HG03378 (cell line): ENCODE measurements around the gene TUBA4B.
"Not testable (repeated sequence)": the region's sequence is repeated elsewhere in the genome, so short reads cannot be mapped to it uniquely, and the experiment has no call there.

Source experiments
- ATAC-seq: cut with Tn5 transposase; IDR thresholded peaks from one replicate; pipeline ENCODE4 v1.9.1; 2021; ENCODE audit warnings: mild to moderate bottlenecking, moderate library complexity; ENCODE audit not compliant: unreplicated experiment

TUBA4B gene

DNA sequence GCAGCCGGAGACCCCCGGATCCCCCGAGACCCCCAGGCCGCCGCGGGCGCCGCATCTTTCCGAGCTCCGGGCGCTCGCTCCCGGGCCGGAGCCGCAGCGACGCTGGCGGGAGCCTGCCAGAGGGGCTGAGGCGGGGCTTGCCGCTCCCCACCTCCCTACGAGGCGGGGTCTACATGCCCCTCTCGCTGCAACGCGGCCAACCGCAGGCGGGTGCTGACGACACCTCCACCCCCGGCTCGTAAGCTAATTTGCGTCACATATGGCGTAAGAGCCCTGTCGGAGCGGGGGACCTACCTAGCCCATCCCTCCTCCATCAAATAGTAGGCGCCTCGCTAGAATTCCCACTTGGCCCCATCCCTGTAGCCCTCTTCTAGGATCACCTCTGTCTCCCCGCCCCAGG is 56.2 kb downstream of the TUBA4B start, which contains the start of gene PTPRN:
Gene PTPRN (minus strand): TSS at position 124 of the 400 bp plus-strand sequence. CDS start 69 bp downstream, at position 55.
- no peak for ATAC-seq

DNA sequence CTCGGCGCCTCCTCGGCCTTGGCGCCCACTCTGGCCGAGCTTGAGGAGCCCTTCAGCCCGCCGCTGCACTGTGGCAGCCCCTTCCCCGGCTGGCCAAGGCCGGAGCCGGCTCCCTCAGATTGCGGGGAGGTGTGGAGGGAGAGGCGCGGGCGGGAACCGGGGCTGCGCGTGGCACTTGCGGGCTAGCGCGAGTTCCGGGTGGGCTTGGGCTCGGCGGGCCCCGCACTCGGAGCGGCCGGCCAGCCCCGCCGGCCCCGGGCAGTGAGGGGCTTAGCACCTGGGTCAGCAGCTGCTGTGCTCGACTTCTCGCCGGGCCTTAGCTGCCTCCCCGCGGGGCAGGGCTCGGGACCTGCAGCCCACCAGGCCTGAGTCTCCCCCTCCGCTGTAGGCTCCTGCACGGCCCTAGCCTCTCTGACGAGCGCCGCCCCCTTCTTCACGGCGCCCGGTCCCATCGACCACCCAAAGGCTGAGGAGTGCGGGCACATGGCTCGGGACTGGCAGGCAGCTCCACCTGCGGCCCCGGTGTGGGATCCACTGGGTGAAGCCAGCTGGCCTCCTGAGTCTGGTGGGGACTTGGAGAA is 59.7 kb downstream of the TUBA4B start:
- not testable (repeated sequence) for ATAC-seq

DNA sequence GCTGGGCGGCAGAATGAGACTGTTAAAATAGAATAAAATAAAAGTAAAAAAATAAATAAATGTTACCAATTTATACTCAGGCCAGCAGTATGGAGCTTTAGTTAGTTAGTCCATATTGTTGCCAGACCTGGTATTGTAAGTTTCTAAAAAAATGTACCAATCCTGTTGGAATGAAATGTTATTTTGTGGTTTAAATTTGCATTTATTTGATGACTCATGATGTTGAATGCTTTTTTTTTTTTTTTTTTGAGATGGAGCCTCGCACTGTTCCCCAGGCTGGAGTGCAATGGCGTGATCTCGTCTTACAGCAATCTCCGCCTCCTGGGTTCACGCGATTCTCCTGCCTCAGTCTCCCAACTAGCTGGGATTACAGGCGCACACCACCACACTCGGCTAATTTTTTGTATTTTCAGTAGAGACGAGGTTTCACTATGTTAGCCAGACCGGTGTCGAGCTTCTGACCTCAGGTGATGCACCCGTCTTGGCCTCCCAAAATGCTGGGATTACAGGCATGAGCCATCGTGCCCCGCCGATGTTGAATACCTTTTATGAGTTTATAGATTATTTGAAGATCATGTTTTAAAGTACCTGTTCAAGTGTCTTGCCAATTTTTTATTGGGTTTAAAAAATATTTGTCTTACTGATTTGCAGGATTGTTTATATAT is 61.9 kb downstream of the TUBA4B start:
- no peak for ATAC-seq
